Calu3 (cell line): Measurements from ENCODE around the gene RASGRF2. TPM values are rescaled to one million over a fixed set of nuclear protein-coding genes. Genes with fewer than 3 reads are reported as not detected.

ENCODE experiments used
- BruUV-seq: library from RNA; stranded (reverse); fragments of 400-500 nt; replicated peaks from 2 replicates; lab custom pipeline; 2021; lab: Mats Ljungman, UMichigan
- CTCF ChIA-PET: fragments of 300-600 bp; sonication (Branson Sonifier 250); formaldehyde crosslinking; loops from one replicate; lab custom pipeline; 2022; ENCODE audit warnings: antibody characterized with exemption; lab: Charles Lee
- DNase-seq: peaks from one replicate; pipeline ENCODE4 v3.0.0; 2022
- H3K27ac Mint-ChIP-seq: one replicate; pipeline ENCODE4 v1.8.0; 2022; ENCODE audit warnings: mixed read lengths; ENCODE audit not compliant: unreplicated experiment
- H3K27me3 Mint-ChIP-seq: one replicate; pipeline ENCODE4 v1.8.0; 2022; ENCODE audit warnings: mixed read lengths; ENCODE audit not compliant: unreplicated experiment
- H3K36me3 Mint-ChIP-seq: one replicate; pipeline ENCODE4 v1.8.0; 2022; ENCODE audit warnings: mild to moderate bottlenecking, moderate library complexity, mixed read lengths; ENCODE audit not compliant: insufficient read depth, unreplicated experiment
- H3K4me1 Mint-ChIP-seq: one replicate; pipeline ENCODE4 v1.8.0; 2022; ENCODE audit warnings: mild to moderate bottlenecking, low read depth, mixed read lengths; ENCODE audit not compliant: unreplicated experiment
- H3K4me3 Mint-ChIP-seq: one replicate; pipeline ENCODE4 v1.8.0; 2022; ENCODE audit warnings: mild to moderate bottlenecking, low read depth, moderate library complexity, mixed read lengths; ENCODE audit not compliant: unreplicated experiment
- H3K9me3 Mint-ChIP-seq: one replicate; pipeline ENCODE4 v1.8.0; 2022; ENCODE audit warnings: low read depth, mixed read lengths; ENCODE audit not compliant: unreplicated experiment
- intact Hi-C: fragments of 100-400 bp; cut with micrococcal nuclease; formaldehyde crosslinking; loops from one replicate; pipeline ENCODE4 v1.10.0; 2022; ENCODE audit not compliant: unreplicated experiment
- total RNA-seq: library from RNA; stranded (reverse); gene quantifications from 2 replicates; pipeline ENCODE4 v1.2.3, GENCODE V29; 2022
- TF ChIP-seq, protein P1 (sequence below): fragments of 200-600 bp; IDR thresholded peaks from one replicate; pipeline ENCODE4 v1.8.0; 2022; ENCODE audit warnings: antibody characterized with exemption; ENCODE audit not compliant: unreplicated experiment

Gene RASGRF2
- total RNA-seq, 1 experiment from 2014 or later = 27.7 TPM

GRCh38 chr5:80978772-80979317 is 18.7 kb downstream of the RASGRF2 start:
- TF ChIP-seq, protein P1, sequence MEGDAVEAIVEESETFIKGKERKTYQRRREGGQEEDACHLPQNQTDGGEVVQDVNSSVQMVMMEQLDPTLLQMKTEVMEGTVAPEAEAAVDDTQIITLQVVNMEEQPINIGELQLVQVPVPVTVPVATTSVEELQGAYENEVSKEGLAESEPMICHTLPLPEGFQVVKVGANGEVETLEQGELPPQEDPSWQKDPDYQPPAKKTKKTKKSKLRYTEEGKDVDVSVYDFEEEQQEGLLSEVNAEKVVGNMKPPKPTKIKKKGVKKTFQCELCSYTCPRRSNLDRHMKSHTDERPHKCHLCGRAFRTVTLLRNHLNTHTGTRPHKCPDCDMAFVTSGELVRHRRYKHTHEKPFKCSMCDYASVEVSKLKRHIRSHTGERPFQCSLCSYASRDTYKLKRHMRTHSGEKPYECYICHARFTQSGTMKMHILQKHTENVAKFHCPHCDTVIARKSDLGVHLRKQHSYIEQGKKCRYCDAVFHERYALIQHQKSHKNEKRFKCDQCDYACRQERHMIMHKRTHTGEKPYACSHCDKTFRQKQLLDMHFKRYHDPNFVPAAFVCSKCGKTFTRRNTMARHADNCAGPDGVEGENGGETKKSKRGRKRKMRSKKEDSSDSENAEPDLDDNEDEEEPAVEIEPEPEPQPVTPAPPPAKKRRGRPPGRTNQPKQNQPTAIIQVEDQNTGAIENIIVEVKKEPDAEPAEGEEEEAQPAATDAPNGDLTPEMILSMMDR = no peak
- no peaks in the 10 kb centered on the region for H3K9me3 Mint-ChIP-seq
- no peak overlapping the region for H3K4me3 Mint-ChIP-seq
- intact Hi-C loops = no loop called here
- CTCF ChIA-PET = no interaction called here
- DNase-seq = no peak
- no peaks in the 10 kb centered on the region for H3K27me3 Mint-ChIP-seq
- no peak overlapping the region for H3K27ac Mint-ChIP-seq
- no peaks in the 10 kb centered on the region for H3K36me3 Mint-ChIP-seq
- no peaks in the 10 kb centered on the region for H3K4me1 Mint-ChIP-seq
- BruUV-seq = no TSS peak

DNA sequence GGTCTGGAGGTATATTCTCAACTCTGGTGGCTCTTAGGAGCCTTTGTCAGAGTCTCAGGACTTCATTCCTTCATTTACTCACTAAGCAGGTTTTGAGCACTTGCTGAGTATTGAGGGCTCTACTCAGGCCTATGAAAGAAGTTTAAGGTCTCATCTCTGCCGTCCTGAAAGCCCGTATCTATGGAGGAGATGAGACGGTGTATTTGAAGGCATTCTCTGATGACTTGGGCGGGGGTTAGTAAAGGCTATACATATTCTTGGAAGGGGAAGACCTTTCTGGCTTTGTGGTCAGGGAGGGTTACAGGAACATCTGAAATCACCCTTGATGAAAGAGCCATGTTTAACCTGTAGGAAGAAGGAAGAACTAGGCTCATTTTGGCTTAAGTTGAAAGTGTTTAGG is 21.9 kb downstream of the RASGRF2 start:
- intact Hi-C loops = no loop called here
- DNase-seq = no peak
- H3K4me1 Mint-ChIP-seq = peaks cover 8% of the 10 kb centered on the region
- no peaks in the 10 kb centered on the region for H3K36me3 Mint-ChIP-seq
- no peaks in the 10 kb centered on the region for H3K27me3 Mint-ChIP-seq
- H3K9me3 Mint-ChIP-seq = no peaks in the 10 kb centered on the region
- H3K4me3 Mint-ChIP-seq = no peak overlapping the region
- no peak overlapping the region for H3K27ac Mint-ChIP-seq
- TF ChIP-seq, protein P1 = no peak
- no TSS peak for BruUV-seq
- CTCF ChIA-PET = interaction anchor here (0.6 to 0.7 kb wide), 2 partner anchors 11 to 23 kb away, joined by 3 to 5 read pairs; no protein-coding TSS in a partner anchor

DNA sequence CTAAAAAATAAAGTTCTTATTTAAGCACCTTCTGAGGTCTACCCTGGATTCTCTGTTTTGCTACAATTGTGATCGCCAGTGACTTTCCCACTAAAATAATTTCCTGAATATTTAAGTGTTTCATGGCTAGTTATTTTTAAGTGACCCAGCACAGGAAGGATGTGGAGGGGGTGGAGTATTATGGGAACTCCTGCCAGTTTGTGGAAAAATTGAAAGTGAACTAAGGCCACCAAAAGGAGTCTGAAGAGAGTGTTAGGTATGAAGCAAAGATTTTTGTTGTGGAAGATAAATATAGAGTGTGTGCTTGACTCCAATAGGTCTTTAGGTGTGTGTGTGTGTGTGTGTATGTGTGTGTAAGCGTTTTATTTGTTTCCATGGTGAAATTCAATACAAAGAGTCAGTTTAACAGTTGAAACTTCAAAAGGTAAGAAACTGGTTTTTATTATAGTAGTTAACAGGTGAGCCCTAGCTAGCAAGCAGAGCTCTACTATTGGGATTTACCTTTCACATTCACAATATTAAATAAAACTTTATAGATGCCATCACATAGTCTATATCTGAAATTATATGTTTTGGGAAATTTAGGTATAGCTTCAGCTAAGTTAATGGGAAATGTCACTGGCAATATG is 25.6 kb downstream of the RASGRF2 start:
- TF ChIP-seq, protein P1 = no peak
- CTCF ChIA-PET = interaction anchor here (1.3 kb wide), 1 partner anchor 11 kb away, joined by 3 read pairs; no protein-coding TSS in a partner anchor
- intact Hi-C loops = no loop called here
- Mint-ChIP-seq H3K9me3 (no peaks in the 10 kb centered on the region), H3K27me3 (no peaks in the 10 kb centered on the region), H3K36me3 (no peaks in the 10 kb centered on the region), H3K4me1 (peaks cover 14% of the 10 kb centered on the region), H3K4me3 (no peak overlapping the region), H3K27ac (no peak overlapping the region)
- no TSS peak for BruUV-seq
- no peak for DNase-seq

DNA sequence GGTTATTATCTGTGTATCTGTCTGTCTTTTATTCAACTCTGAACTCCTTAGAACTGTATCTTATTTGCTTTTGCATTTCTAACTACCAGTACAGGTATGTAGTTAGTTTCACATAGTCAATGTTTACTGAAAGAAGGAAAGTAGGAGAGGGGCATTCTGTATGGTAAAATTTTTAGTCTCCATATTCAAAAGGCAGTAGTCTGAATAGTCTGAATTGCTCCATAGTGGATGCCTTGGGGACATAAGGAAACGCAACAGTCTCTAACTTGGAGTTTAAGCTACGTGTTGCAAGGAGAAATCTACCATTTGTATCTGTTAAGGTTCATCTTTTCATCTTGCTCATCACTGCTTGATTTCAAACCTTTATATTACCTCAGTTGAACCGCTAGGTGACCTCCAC is 26.2 kb downstream of the RASGRF2 start:
- intact Hi-C loops = no loop called here
- Mint-ChIP-seq H3K36me3 (no peaks in the 10 kb centered on the region), H3K4me1 (peaks cover 20% of the 10 kb centered on the region), H3K4me3 (no peak overlapping the region), H3K9me3 (no peaks in the 10 kb centered on the region), H3K27ac (no peak overlapping the region), H3K27me3 (no peaks in the 10 kb centered on the region)
- no TSS peak for BruUV-seq
- no peak for DNase-seq
- CTCF ChIA-PET = interaction anchor here (0.6 to 1.3 kb wide), 2 partner anchors 11 to 205 kb away, joined by 3 read pairs; no protein-coding TSS in a partner anchor
- TF ChIP-seq, protein P1 = no peak
